ENCODE data around the gene MAGED2. TPM values are rescaled to one million over a fixed set of nuclear protein-coding genes. Genes with fewer than 3 reads are reported as not detected.
"Not testable (repeated sequence)": the region's sequence is repeated elsewhere in the genome, so short reads cannot be mapped to it uniquely, and the experiment has no call there.

The MAGED2 gene, protein sequence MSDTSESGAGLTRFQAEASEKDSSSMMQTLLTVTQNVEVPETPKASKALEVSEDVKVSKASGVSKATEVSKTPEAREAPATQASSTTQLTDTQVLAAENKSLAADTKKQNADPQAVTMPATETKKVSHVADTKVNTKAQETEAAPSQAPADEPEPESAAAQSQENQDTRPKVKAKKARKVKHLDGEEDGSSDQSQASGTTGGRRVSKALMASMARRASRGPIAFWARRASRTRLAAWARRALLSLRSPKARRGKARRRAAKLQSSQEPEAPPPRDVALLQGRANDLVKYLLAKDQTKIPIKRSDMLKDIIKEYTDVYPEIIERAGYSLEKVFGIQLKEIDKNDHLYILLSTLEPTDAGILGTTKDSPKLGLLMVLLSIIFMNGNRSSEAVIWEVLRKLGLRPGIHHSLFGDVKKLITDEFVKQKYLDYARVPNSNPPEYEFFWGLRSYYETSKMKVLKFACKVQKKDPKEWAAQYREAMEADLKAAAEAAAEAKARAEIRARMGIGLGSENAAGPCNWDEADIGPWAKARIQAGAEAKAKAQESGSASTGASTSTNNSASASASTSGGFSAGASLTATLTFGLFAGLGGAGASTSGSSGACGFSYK
- 32.8 and 35.4 TPM in 2 replicates for total RNA-seq (2014; rRNA removed; shearing (Covaris generic))

GRCh38 chrX:54807524-54808108, at the start of gene MAGED2:
TSS of gene MAGED2 (plus strand) at chrX:54807745. CDS start at chrX:54809332, 1,587 bp downstream.
- DNase-seq (ENCODE audit: low spot score): peak; percentile 11

DNA sequence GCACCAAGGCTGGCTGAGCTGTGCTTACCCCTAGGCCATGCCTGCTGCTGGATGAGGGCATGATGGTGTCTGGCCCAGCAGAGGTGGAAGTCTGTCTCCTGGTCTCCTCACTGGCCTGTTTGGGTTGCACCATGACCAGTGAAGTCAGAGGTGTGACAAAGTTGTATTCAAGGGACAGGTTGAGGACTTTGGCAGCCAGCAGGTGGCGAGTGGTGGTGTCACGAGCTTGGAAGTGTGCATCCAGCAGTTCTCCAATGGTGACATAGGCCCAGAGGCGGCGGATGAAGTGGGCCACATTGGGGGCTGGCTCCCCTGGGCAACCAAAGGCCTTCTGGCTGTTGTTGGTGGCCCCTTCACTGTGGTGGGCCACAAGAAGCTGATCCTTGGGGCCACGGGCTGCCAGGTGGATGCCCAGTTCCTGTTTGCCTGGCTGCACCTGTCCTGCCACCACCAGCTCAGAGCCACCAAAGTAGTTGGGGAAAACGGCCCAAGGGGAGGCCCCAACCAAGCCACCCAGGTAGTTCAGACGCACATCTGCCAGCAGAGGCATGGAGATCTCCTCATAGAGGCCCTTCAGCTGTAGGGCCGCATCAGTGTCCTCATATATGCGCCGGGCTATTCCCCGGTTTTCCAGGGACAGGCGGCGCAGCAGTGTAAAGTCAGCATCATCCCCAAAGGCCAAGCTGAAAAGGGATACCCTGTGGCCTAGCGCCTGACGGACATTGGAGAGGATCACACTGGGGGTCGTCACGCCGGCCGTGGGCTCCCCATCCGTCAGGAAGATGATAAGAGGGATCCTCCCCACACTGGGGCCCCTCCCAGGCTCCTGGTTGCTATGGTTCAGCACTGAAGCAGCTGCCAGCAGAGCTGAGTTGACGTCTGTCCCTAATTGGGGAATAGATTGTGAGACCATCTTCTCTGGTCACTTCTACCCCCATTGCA, 49.2 kb upstream of the MAGED2 start:
- peak; percentile 25 for DNase-seq (ENCODE audit: low spot score)

GRCh38 chrX:54774391-54775094, 33.0 kb upstream of the MAGED2 start:
- not testable (repeated sequence) for DNase-seq (ENCODE audit: low spot score)

DNA sequence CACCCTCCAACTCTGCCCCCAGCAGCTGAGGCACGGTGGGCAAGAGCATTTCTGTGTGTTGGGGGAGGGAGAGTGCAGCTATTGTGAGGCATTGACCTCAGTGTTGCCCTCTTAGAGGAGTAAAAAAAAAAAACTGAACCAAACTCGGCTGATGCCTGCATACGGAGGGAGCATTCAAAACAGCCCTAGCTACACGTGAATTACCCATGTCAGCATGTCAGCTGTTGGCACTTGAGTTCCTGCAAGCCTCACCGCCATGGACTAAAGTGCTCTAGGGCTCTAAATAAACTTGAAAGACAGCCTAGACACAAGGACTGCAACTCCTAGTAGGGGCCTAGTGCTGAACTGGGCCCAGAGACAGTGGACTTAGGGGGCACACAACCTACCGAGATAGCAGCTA, 31.5 kb upstream of the MAGED2 start:
- no peak for DNase-seq (ENCODE audit: low spot score)

DNA sequence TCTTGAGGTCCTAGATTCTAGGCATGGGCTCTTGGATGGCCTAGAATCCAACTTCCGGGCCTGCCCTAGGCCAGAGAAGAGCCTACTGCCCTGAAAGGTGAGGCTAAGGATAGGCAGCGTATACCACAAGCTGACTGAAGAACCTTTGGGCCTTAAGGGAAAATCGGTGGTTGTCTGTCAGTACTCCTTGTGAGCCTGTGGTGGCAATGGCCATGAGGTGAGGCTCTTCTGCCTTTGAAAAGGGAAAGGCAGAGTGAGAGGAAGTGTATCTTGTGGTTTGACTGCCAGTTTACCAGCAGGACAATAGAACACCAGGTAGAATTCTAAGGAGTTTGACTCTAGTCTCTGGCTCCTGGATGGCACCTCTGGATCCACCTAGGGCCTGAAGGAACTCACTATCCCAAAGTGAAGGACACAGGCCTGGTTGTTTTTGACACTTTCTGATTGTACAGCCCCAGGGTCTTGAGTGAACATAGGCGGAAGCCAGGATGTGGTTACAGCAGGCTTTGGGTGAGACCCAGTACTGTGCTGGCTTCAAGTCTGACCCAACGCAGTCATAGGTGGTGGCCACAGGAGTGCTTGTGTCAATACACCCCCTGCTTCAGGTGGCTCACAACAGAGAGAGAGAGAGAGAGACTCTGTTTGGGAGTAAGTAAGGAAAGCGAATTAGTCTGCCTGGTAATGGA, 30.4 kb upstream of the MAGED2 start:
- no peak for DNase-seq (ENCODE audit: low spot score)

- peak; percentile 15 for DNase-seq (ENCODE audit: low spot score)
These were observed 21.6 kb upstream of the MAGED2 start for GRCh38 chrX:54785901-54786300.

GRCh38 chrX:54786967-54787366, 20.6 kb upstream of the MAGED2 start:
- peak; percentile 49 for DNase-seq (ENCODE audit: low spot score)

DNA sequence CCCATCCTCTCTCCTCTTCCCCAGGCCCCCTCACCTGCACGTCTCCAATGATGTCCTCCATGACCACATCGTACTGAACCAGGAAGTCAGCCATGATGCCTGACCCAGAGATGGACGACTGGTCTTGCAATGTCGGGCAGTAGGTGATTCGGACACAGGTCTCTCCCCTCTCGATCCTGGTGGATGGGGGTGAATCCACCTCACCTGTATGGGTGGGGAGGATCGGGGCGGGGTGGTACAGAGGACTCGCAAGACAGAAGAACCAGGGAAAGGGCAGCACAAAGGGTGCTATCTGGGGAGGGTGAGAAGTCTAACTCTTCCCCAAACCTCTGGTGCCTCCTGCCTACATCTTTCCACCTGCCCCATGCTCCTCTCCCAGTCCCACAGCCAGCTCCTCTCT, 19.1 kb upstream of the MAGED2 start:
- no peak for DNase-seq (ENCODE audit: low spot score)

DNA sequence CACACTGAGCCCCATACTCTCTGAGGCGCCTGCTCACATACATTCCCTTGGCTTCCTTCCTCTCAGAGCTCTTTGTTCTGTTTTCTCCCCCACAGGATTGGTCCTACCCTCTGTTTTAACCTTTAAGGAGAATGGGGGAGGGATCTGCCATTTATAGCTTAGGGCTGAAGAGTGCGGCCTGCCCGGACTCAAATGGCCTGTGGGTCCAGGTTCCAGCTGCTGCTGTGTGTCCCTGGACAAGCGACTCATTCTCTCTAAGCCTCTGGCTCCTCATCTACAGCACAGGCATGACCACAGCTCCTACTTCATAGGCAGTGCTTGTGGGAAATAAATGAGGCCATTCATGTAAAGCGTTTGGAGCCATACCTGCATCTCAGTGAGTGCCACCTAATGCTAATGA, 18.1 kb upstream of the MAGED2 start:
- DNase-seq (ENCODE audit: low spot score): not testable (repeated sequence)

DNA sequence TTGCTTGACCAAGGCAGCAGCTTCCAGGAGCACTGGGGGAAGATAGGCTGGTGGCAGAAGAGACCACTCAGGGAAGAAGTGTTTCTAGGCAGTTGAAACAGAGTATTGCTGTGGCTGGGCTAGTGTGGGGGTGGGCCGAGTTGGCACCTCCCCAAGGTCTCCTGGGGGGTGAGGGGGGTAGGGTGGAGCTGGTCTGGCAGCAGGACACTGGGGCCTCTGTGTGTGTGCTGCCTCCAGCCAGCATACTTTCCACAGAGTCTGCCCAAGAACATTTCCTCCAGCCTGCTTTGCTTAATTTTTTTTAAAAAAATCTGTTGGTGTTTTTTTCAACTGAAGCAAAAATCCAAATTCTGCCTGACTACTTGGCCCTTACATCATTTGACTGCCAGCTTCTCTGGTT, 13.5 kb upstream of the MAGED2 start:
- DNase-seq (ENCODE audit: low spot score): no peak

GRCh38 chrX:54794795-54795194, 12.8 kb upstream of the MAGED2 start:
- DNase-seq (ENCODE audit: low spot score): no peak

DNA sequence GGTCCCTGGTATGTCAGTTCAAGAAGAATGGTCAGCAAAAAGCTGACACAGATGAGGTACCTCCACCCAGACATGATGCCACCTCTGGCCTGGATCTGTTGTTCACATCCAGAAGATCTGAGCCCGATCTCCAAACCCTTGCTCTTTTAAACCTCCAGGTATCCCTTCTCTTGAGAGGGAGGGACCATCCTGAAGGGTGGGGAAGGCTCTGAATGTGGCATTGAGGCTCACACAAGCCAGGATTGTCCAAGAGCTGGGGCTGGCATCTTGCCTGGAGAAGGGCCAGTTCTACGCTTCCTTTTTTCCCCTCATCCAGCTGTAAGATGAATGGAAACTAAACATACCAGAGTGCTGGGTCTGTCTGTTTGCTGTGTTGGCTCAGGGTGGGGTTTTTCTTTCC, 9.4 kb upstream of the MAGED2 start, which contains the start of gene ITIH6:
Gene ITIH6, minus strand, starts transcription at position 119 of the 400 bp plus-strand sequence. Its CDS starts 45 bp downstream, at position 74.
- DNase-seq (ENCODE audit: low spot score): no peak

DNA sequence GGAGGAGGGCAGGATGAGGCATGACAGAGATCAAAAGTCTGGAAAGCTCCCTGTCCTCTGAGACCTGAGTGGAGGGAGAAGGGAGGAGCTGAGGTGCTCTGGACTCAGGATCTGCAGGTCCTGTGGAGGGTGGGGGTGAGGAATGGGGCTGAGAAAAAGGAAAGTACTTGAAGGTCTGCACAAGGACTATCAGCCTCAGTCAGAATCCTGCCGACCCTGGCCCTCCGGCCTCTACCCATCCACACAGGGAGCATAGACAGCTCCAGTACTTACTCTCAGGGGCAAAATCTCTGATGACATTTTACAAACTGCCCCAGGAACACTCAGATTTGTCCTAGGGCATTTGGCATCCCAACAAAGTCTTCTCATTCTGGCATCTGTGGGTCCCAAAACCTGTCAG, 8.5 kb upstream of the MAGED2 start:
- no peak for DNase-seq (ENCODE audit: low spot score)

DNA sequence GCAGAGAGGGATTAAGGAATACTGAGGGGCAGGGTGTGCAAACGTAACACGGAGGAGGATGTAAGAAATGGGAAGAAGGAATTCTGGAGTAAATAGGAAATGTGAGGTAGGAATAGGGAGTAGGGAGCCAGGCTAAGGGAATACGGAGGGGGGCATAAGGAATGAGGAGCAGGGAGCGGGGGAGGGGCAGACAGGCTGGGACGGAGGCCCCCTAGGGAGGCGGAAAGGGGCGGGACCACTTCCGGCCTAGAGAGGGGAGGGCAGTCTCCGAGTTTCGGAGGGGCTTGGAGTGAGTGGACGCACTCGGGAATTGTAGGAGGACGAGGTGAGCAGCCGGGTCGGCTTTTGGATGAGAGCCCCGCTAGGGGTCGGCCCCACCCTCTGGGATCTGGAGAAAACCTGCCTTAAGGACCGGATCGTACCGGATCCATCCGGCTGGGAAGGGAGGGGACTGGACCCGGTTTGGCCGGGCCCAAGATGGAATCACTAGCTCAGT, 612 bp downstream of the MAGED2 start:
- DNase-seq (ENCODE audit: low spot score): peak; percentile 16

DNA sequence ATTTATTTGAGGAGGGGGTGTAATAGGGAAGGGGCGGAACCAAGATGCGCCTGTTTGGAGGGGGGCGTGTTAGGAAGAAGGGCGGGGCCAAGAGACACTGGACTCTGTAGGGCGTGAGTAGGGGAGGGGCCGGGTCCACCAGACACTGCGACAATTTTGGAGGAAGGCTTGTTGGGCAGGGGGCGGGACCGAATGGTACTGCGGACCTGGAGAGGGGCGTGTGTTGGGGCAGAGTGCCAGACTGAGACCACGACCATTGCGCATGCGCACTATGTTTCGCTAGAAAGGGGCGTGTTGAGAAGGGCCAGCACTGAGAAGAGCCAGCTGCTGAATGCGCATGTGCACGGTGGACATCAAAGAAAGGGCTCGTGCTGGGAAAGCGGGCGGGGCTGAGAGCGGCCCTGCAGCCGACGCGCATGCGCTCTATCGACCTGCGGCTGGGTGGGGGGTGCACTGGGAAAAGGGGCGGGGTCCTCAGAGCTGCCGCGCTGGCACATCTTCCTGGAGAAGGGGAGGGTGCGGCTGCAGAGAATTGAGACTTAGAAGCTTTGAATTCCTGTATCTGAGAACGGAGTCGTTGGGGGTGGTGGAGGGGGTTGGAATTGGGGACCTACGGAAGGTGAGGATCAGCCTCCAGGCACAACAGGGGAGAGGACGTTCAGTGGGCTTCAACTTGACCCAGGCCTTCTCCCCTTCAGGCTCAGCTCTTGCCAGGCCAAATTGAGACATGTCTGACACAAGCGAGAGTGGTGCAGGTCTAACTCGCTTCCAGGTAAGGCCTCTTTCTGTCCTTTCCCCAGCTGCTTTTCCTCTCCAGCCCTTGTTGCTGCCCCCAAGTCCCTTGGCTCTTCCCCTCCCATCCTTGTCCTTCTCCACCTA, 1.3 kb downstream of the MAGED2 start:
- DNase-seq (ENCODE audit: low spot score): peak; percentile 93

DNA sequence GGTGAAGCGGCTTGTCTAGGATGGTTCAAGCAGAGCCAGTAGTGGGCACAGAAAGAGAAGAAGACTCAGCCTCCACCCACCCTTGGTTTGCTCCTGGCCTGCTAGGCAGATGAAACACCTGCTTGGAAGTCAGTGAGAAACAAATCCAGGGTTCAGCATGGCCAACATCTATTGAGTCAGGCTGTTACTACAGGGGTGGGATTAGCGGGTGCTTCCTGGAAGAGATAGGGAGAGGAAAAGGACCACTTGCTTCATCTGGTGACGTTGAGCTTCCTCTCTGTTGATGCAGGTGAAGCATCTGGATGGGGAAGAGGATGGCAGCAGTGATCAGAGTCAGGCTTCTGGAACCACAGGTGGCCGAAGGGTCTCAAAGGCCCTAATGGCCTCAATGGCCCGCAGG, 3.0 kb downstream of the MAGED2 start:
- DNase-seq (ENCODE audit: low spot score): no peak

- DNase-seq (ENCODE audit: low spot score): no peak
These were observed 3.8 kb downstream of the MAGED2 start for GRCh38 chrX:54811301-54811885.

DNA sequence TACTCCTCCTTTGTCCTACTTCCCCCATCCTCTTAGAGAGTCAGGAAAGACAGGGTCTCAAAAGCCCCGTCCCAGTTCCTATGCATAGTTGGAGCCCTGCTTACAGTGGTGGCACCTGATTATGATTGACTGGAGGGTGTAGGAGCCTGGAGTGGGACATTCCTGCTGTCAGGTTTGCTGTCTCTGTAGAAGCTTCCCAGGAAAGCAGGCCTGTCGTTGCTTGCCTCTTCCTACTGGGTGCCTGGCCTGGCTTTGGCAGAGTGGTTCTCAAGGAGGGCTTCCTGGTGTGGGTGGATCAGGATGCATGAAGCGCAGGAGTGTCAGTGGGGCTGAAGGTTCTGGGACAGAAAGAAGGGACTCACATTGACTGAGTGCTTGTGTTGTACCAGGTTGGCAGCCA, 4.8 kb downstream of the MAGED2 start:
- DNase-seq (ENCODE audit: low spot score): no peak
